ENCODE measurements around the gene PGD. TPM values are rescaled to one million over a fixed set of nuclear protein-coding genes. Genes with fewer than 3 reads are reported as not detected.

Gene PGD
- total and polyA plus RNA-seq, 2 of the 13 experiments (the other 11 are each of a cell fraction or from before 2014, with no cell fraction given): 64.8 to 210 TPM

DNA sequence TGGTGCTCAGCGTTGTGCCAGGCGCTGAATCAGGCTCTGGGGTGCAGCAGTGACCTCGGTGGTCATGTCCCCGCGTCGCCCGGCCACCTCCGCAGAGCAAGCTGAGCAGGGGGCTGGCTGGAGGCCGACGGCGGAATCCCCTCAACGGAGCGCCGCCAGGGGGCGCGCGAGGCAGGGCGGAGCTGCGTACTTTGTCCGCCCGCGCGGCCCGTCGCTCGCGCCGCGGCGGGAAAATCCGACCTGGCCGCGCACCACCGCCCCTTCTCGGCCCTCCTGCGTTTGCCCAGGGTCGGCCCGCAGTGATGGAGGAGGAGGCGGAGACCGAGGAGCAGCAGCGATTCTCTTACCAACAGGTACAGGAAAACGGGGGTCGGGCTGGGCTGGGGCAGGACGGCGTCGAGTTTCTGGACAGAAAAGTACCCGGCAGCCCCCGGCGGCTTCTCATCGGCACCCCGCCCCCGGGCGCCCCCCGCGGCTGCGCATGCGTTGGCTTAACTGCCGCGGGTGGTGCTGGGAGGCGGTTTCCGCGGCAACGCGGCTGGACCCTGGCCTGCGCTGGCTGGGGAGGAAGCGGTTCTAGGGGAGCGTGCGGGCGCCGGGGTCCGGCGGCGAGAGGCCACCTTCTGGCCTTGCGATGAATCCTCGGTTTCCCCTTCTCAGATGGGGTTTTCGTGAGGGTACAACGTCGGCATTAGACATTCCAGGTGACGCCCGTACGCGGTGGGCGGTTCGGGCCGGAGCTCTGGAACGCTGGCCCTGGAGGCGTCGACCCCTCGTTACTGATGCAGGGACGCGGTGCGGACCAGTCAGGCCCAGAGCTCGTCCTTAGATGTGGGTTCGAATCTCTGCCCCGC, 31.6 kb downstream of the PGD start, which contains the start of gene CENPS (continued):
- TF ChIP-seq, protein P1, sequence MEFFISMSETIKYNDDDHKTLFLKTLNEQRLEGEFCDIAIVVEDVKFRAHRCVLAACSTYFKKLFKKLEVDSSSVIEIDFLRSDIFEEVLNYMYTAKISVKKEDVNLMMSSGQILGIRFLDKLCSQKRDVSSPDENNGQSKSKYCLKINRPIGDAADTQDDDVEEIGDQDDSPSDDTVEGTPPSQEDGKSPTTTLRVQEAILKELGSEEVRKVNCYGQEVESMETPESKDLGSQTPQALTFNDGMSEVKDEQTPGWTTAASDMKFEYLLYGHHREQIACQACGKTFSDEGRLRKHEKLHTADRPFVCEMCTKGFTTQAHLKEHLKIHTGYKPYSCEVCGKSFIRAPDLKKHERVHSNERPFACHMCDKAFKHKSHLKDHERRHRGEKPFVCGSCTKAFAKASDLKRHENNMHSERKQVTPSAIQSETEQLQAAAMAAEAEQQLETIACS (CRISPR knock-in tag; IDR thresholded peaks at IDR 0.05): 0 out of 2 replicates have a peak, but pooled peaks have one; percentile 37
- TF ChIP-seq IRX3 (CRISPR knock-in tag; IDR thresholded peaks at IDR 0.05; ENCODE audit: borderline replicate concordance, low read depth): peak; percentile 98; the same call in 1 of the 2 replicates
- TF ChIP-seq SETDB1 (CRISPR knock-in tag; IDR thresholded peaks at IDR 0.05; ENCODE audit: borderline replicate concordance): no peak
- TF ChIP-seq, protein P2, sequence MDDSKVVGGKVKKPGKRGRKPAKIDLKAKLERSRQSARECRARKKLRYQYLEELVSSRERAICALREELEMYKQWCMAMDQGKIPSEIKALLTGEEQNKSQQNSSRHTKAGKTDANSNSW (CRISPR knock-in tag; IDR thresholded peaks at IDR 0.05; ENCODE audit: borderline replicate concordance): peak; percentile 82; the same call in 1 of the 2 replicates
- 0 out of 2 replicates have a peak, but pooled peaks have one; percentile 26 for TF ChIP-seq ZFP37 (CRISPR knock-in tag; IDR thresholded peaks at IDR 0.05; ENCODE audit: borderline replicate concordance)
- TF ChIP-seq ARNTL (CRISPR knock-in tag; IDR thresholded peaks at IDR 0.05): peak; percentile 57; the same call in 1 of the 2 replicates
- TF ChIP-seq, protein P3, sequence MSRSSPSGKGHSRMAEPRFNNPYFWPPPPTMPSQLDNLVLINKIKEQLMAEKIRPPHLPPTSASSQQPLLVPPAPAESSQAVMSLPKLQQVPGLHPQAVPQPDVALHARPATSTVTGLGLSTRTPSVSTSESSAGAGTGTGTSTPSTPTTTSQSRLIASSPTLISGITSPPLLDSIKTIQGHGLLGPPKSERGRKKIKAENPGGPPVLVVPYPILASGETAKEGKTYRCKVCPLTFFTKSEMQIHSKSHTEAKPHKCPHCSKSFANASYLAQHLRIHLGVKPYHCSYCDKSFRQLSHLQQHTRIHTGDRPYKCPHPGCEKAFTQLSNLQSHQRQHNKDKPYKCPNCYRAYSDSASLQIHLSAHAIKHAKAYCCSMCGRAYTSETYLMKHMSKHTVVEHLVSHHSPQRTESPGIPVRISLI (CRISPR knock-in tag; IDR thresholded peaks at IDR 0.05; ENCODE audit: borderline replicate concordance): peak; percentile 54; the same call in 1 of the 2 replicates
- TF ChIP-seq ZNF3 (CRISPR knock-in tag; IDR thresholded peaks at IDR 0.05): no peak
- no peak for TF ChIP-seq ZNF781 (CRISPR knock-in tag; IDR thresholded peaks at IDR 0.05; ENCODE audit: borderline replicate concordance, not compliant biosample characterization)
- TF ChIP-seq ZNF264 (CRISPR knock-in tag; IDR thresholded peaks at IDR 0.05): peak; percentile 68; the same call in 1 of the 2 replicates
- TF ChIP-seq, protein P4, sequence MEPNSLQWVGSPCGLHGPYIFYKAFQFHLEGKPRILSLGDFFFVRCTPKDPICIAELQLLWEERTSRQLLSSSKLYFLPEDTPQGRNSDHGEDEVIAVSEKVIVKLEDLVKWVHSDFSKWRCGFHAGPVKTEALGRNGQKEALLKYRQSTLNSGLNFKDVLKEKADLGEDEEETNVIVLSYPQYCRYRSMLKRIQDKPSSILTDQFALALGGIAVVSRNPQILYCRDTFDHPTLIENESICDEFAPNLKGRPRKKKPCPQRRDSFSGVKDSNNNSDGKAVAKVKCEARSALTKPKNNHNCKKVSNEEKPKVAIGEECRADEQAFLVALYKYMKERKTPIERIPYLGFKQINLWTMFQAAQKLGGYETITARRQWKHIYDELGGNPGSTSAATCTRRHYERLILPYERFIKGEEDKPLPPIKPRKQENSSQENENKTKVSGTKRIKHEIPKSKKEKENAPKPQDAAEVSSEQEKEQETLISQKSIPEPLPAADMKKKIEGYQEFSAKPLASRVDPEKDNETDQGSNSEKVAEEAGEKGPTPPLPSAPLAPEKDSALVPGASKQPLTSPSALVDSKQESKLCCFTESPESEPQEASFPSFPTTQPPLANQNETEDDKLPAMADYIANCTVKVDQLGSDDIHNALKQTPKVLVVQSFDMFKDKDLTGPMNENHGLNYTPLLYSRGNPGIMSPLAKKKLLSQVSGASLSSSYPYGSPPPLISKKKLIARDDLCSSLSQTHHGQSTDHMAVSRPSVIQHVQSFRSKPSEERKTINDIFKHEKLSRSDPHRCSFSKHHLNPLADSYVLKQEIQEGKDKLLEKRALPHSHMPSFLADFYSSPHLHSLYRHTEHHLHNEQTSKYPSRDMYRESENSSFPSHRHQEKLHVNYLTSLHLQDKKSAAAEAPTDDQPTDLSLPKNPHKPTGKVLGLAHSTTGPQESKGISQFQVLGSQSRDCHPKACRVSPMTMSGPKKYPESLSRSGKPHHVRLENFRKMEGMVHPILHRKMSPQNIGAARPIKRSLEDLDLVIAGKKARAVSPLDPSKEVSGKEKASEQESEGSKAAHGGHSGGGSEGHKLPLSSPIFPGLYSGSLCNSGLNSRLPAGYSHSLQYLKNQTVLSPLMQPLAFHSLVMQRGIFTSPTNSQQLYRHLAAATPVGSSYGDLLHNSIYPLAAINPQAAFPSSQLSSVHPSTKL (CRISPR knock-in tag; IDR thresholded peaks at IDR 0.05): peak; percentile 57; the same call in 1 of the 2 replicates
- no peak for TF ChIP-seq MAFF (IDR thresholded peaks at IDR 0.05; ENCODE audit: low read depth, low read length)
- TF ChIP-seq HNRNPK (IDR thresholded peaks at IDR 0.05; ENCODE audit: low read depth, low read length, poor library complexity, severe bottlenecking): peak; percentile 44
- TF ChIP-seq ZNF543 (CRISPR knock-in tag; IDR thresholded peaks at IDR 0.05): peak; percentile 91
- TF ChIP-seq SRF (IDR thresholded peaks at IDR 0.05; ENCODE audit: low read depth, low read length): no peak
- TF ChIP-seq ZNF616 (CRISPR knock-in tag; IDR thresholded peaks at IDR 0.05; ENCODE audit: low read depth): peak; percentile 83
- TF ChIP-seq, protein P5, sequence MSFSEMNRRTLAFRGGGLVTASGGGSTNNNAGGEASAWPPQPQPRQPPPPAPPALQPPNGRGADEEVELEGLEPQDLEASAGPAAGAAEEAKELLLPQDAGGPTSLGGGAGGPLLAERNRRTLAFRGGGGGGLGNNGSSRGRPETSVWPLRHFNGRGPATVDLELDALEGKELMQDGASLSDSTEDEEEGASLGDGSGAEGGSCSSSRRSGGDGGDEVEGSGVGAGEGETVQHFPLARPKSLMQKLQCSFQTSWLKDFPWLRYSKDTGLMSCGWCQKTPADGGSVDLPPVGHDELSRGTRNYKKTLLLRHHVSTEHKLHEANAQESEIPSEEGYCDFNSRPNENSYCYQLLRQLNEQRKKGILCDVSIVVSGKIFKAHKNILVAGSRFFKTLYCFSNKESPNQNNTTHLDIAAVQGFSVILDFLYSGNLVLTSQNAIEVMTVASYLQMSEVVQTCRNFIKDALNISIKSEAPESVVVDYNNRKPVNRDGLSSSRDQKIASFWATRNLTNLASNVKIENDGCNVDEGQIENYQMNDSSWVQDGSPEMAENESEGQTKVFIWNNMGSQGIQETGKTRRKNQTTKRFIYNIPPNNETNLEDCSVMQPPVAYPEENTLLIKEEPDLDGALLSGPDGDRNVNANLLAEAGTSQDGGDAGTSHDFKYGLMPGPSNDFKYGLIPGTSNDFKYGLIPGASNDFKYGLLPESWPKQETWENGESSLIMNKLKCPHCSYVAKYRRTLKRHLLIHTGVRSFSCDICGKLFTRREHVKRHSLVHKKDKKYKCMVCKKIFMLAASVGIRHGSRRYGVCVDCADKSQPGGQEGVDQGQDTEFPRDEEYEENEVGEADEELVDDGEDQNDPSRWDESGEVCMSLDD (CRISPR knock-in tag; IDR thresholded peaks at IDR 0.05; ENCODE audit: borderline replicate concordance): no peak
- peak; percentile 96; the same call in 1 of the 2 replicates for TF ChIP-seq SMAD1 (CRISPR knock-in tag; IDR thresholded peaks at IDR 0.05; ENCODE audit: borderline replicate concordance, low read depth)
